B cell (primary cell): Measurements from ENCODE around the gene SLC9C1. TPM values are rescaled to one million over a fixed set of nuclear protein-coding genes. Genes with fewer than 3 reads are reported as not detected.
A peak's percentile ranks its signal among the peaks of the same experiment; 100 is the strongest.

ENCODE experiments used
- ATAC-seq: fragments of 200-7000 bp; cut with Tn5 transposase; one replicate; pipeline ENCODE4 v1.10.0; 2021; ENCODE audit warnings: low read depth, mild to moderate bottlenecking, moderate number of reproducible peaks, moderate library complexity
- CTCF ChIA-PET: fragments of 350-600 bp; sonication (Branson Sonifier 250); formaldehyde crosslinking; loops from one replicate; lab custom pipeline; 2021; ENCODE audit warnings: antibody characterized with exemption, inconsistent platforms; lab: Charles Lee
- POLR2A ChIA-PET: fragments of 350-600 bp; sonication (Branson Sonifier 250); formaldehyde crosslinking; loops from one replicate; lab custom pipeline; 2021; ENCODE audit warnings: antibody characterized with exemption; lab: Charles Lee
- DNase-seq: peaks from one replicate; pipeline ENCODE4 v3.0.0; 2013
- H2AFZ ChIP-seq: 2 replicates; pipeline ENCODE4 v1.6.1; 2012; ENCODE audit warnings: mild to moderate bottlenecking, low read depth, low read length; ENCODE audit not compliant: insufficient read depth, poor library complexity, severe bottlenecking
- H3K27ac ChIP-seq, 2 donors: 1 replicate in 1 of 2; 2 replicates in 1 of 2; pipeline ENCODE4 v1.5.1; 2012 to 2013; ENCODE audit warnings: low read length in 2 of 2, mild to moderate bottlenecking in 2 of 2, moderate library complexity in 1 of 2
- H3K27me3 ChIP-seq, 4 experiments: fragments of 200-600 bp in 1 of 4; sonication (generic) in 1 of 4; replicated peaks in 1 of 4; 1 replicate in 2 of 4; 2 replicates in 2 of 4; pipeline versions ENCODE4 v1.6.1 to v1.7.0; 2013 to 2016; ENCODE audit warnings: low read length in 3 of 4, mild to moderate bottlenecking in 2 of 4, mixed read lengths in 1 of 4, moderate library complexity in 1 of 4; ENCODE audit not compliant: insufficient read depth in 4 of 4, control insufficient read depth in 3 of 4; ENCODE audit errors: control extremely low read depth in 1 of 4
- H3K36me3 ChIP-seq, 2 experiments: replicated peaks in 1 of 2; 1 replicate in 1 of 2; 2 replicates in 1 of 2; pipeline versions ENCODE4 v1.6.1 to v1.7.1; 2013; ENCODE audit warnings: low read length in 1 of 2; ENCODE audit not compliant: insufficient read depth in 2 of 2, control insufficient read depth in 1 of 2; ENCODE audit errors: control extremely low read depth in 1 of 2, extremely low read depth in 1 of 2
- H3K4me1 ChIP-seq, 2 donors: fragments of 200-600 bp in 1 of 2; sonication (generic) in 1 of 2; 1 replicate in 1 of 2; 2 replicates in 1 of 2; pipeline versions ENCODE4 v1.5.1 to v1.6.1; 2013 to 2017; ENCODE audit warnings: low read length in 2 of 2; ENCODE audit not compliant: control insufficient read depth in 2 of 2, insufficient read depth in 2 of 2
- H3K4me2 ChIP-seq: replicated peaks from 2 replicates; pipeline ENCODE3; 2012; ENCODE audit warnings: mild to moderate bottlenecking, low read depth, low read length; ENCODE audit not compliant: poor library complexity, severe bottlenecking
- H3K4me3 ChIP-seq, 5 experiments: fragments of 200-600 bp in 1 of 5; sonication (generic) in 1 of 5; 1 replicate in 3 of 5; 2 replicates in 2 of 5; pipeline versions ENCODE4 v1.5.1 to v1.7.0; 2011 to 2016; ENCODE audit warnings: low read length in 4 of 5, mild to moderate bottlenecking in 4 of 5, low read depth in 2 of 5, control low read depth in 1 of 5, moderate library complexity in 1 of 5; ENCODE audit not compliant: insufficient read depth in 1 of 5; ENCODE audit errors: control extremely low read depth in 1 of 5, extremely low read depth in 1 of 5
- H3K79me2 ChIP-seq: fragments of 200-600 bp; sonication (generic); one replicate; pipeline ENCODE4 v1.6.0; 2016; ENCODE audit warnings: low read length; ENCODE audit not compliant: control insufficient read depth, insufficient read depth
- H3K9ac ChIP-seq: fragments of 200-600 bp; sonication (generic); 2 replicates; pipeline ENCODE4 v1.6.1; 2017; ENCODE audit warnings: mild to moderate bottlenecking, low read length, moderate library complexity
- H3K9me3 ChIP-seq, 3 donors: one replicate each; pipeline versions ENCODE4 v1.6.1 to v1.7.1; 2013; ENCODE audit warnings: low read length in 2 of 3; ENCODE audit not compliant: control insufficient read depth in 2 of 3, insufficient read depth in 1 of 3; ENCODE audit errors: control extremely low read depth in 1 of 3
- H4K20me1 ChIP-seq: 2 replicates; pipeline ENCODE4 v1.6.0; 2012; ENCODE audit warnings: mild to moderate bottlenecking, low read length; ENCODE audit not compliant: insufficient read depth, control insufficient read depth, poor library complexity, severe bottlenecking
- H3K27ac Mint-ChIP-seq: one replicate; pipeline ENCODE4 v1.8.0; 2021; ENCODE audit warnings: mixed read lengths
- H3K27me3 Mint-ChIP-seq: one replicate; pipeline ENCODE4 v1.8.0; 2021; ENCODE audit warnings: mixed read lengths
- H3K4me1 Mint-ChIP-seq: one replicate; pipeline ENCODE4 v1.8.0; 2021; ENCODE audit warnings: mixed read lengths
- H3K4me3 Mint-ChIP-seq: one replicate; pipeline ENCODE4 v1.8.0; 2021; ENCODE audit warnings: mixed read lengths
- H3K9me3 Mint-ChIP-seq: one replicate; pipeline ENCODE4 v1.8.0; 2022; ENCODE audit warnings: mixed read lengths; ENCODE audit not compliant: insufficient read depth
- CTCF ChIP-seq: fragments of 200-600 bp; IDR thresholded peaks from one replicate; pipeline ENCODE4 v1.8.0; 2022; ENCODE audit warnings: antibody characterized with exemption, mild to moderate bottlenecking
- EZH2 ChIP-seq: IDR thresholded peaks from 2 replicates; pipeline ENCODE4 v1.6.1; 2012; ENCODE audit warnings: borderline replicate concordance, low read depth, mild to moderate bottlenecking, moderate library complexity, low read length; ENCODE audit not compliant: insufficient read depth, poor library complexity, severe bottlenecking
- WGBS: methylation state at CpG from one replicate; pipeline ENCODE4 v1.1.5; 2013; ENCODE audit warnings: missing lambda C conversion rate; ENCODE audit not compliant: insufficient coverage; 5-methylcytosine and 5-hydroxymethylcytosine counted together
- intact Hi-C: fragments of 100-400 bp; cut with micrococcal nuclease; formaldehyde crosslinking; loops from one replicate; pipeline ENCODE4 v1.10.0; 2022
- polyA plus RNA-seq: library from polyadenylated mRNA; depleted of rRNA; stranded (reverse); fragments of >200 nt; gene quantifications from 2 replicates; pipeline ENCODE4 v1.2.3, GENCODE V29; 2012
- total RNA-seq, 2 donors: library from RNA; stranded (reverse); fragments of 120-200 nt in 1 of 2; gene quantifications; 1 replicate in 1 of 2; 2 replicates in 1 of 2; pipeline versions ENCODE4 v1.2.3 to v1.2.4, GENCODE V29; 2013 to 2022

Gene SLC9C1
- total and polyA plus RNA-seq, 2 donors (not counting 1 experiment from before 2014, with no cell fraction given): 0.07 to 0.49 TPM

GRCh38 chr3:112327371-112327951 lies 33.4 kb upstream of the SLC9C1 start:
- WGBS: no CpG with 5 or more reads among the region's 2 CpGs
- Histone ChIP-seq H3K9ac (no peak overlapping the region), H3K36me3 (no peaks in the 10 kb centered on the region), H3K27me3 (no peaks in the 10 kb centered on the region), H3K4me2 (no peak overlapping the region), H2AFZ (no peak overlapping the region), H3K4me3 (no peak overlapping the region), H3K79me2 (peaks cover 32% of the 10 kb centered on the region), H3K9me3 (no peaks in the 10 kb centered on the region), H4K20me1 (no peaks in the 10 kb centered on the region), H3K4me1 (peaks cover 1 to 3% of the 10 kb centered on the region in 2 donors), H3K27ac (no peak overlapping the region)
- ATAC-seq (peak; percentile 99), DNase-seq (peak; percentile 80)
- intact Hi-C loops: loop anchor here (1.0 to 5.0 kb wide), 6 partner anchors 34 to 215 kb away; no protein-coding TSS in a partner anchor
- Mint-ChIP-seq H3K27ac (no peak overlapping the region), H3K9me3 (no peaks in the 10 kb centered on the region), H3K4me3 (no peak overlapping the region), H3K27me3 (no peaks in the 10 kb centered on the region), H3K4me1 (peaks cover 8% of the 10 kb centered on the region)
- ChIA-PET CTCF (interaction anchor here (0.8 to 3.7 kb wide), 18 partner anchors 9 to 216 kb away, joined by 3 to 27 read pairs (median 8); partner anchors contain the start of gene SLC9C1), POLR2A (no interaction called here)
- TF ChIP-seq CTCF: peak; percentile 88
- TF ChIP-seq EZH2: no peak
